HG03175 (cell line): ENCODE data around the gene DND1.
"Not testable (repeated sequence)": the region's sequence is repeated elsewhere in the genome, so short reads cannot be mapped to it uniquely, and the experiment has no call there.

ENCODE experiments used
- ATAC-seq: cut with Tn5 transposase; IDR thresholded peaks from one replicate; pipeline ENCODE4 v1.9.1; 2021; ENCODE audit warnings: mild to moderate bottlenecking, moderate library complexity; ENCODE audit not compliant: unreplicated experiment

Gene DND1

GRCh38 chr5:140672455-140673186, 755 bp downstream of the DND1 start:
- ATAC-seq: no peak

DNA sequence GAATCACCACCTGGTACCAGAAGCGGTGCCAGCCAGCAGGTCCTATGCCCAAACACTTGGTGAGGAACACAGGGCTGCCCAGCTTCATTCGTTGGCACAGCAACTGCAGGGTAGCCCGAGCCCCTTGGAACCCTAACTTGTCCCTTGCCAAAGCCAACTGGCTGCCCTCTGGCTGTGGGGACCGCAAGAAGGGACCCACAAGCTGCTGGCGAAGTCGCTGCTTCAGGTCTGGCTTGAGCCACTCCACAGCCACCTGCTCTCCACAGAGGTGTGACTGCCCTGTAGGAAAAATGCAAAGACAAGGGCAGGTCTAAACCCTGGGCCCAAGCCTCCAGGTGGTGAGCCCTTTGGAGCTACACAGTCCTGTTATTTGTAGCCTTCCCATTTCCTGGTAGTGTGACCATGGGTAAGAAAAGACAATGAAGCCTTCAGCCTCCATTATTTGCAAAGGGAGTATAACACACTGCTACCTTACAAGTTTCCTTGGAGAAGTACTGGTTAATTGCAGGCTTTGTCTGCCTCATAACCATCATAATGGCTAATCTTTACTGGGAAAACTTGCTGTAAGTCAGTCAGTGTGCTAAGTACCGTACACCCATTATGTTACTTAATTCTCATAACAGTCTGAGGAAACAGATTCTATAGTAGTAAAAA, 1.8 kb downstream of the DND1 start:
- ATAC-seq: no peak

DNA sequence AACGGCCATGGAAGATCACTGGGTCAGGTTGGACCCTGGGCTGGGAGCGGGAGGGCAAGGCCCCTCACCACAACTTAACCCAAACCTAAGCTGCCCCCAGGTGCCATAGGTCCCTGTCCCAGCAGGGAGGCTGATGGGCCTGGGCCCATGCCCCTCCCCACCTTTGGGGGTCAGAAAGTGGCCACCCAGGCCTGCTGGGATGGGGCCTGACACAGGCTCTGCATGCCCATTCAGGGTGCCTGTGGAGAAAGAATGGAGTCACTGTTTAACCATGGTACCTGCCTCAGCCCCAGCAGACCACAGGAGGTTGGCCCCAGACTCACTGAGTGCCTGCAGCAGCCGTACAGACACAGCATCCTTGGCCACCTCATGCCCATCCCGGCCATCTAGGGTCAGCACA, 2.3 kb downstream of the DND1 start:
- not testable (repeated sequence) for ATAC-seq

- ATAC-seq: peak; percentile 97
Measured at GRCh38 chr5:140664359-140665119, 8.8 kb downstream of the DND1 start, which contains the start of gene WDR55. TSS of gene WDR55 (plus strand) at chr5:140664904. CDS start at chr5:140664913, 9 bp downstream.

DNA sequence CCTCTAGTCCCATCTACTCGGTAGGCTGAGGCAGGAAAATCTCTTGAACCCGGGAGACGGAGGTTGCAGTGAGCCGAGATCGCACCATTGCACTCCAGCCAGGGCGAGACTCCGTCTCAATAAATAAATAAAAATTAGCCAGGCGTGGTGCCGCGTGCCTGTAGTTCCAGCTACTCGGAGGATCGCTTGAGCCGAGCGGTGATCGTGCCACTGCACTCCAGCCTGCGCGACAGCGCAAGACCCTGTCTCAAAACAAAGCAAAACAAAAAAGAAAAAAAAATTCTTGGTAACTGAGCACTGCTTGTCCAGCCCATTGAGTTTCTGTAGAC, 9.4 kb downstream of the DND1 start:
- no peak for ATAC-seq

- ATAC-seq: not testable (repeated sequence)
Measured at GRCh38 chr5:140660371-140660770, 13.0 kb downstream of the DND1 start.

DNA sequence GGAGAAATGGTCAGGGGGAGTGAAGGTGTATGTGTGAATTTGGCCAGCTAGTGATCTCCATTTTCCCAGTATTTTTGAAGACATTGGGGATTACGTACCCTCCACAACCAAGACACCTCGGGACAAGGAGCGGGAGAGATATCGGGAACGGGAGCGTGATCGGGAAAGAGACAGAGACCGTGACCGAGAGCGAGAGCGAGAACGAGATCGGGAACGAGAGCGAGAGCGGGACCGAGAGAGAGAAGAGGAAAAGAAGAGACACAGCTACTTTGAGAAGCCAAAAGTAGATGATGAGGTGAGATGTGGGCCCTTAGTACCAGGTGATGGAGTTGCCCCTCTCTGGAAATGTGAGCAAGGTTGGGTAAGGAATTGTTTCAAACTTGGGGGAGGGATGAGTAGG, 14.5 kb downstream of the DND1 start:
- no peak for ATAC-seq

DNA sequence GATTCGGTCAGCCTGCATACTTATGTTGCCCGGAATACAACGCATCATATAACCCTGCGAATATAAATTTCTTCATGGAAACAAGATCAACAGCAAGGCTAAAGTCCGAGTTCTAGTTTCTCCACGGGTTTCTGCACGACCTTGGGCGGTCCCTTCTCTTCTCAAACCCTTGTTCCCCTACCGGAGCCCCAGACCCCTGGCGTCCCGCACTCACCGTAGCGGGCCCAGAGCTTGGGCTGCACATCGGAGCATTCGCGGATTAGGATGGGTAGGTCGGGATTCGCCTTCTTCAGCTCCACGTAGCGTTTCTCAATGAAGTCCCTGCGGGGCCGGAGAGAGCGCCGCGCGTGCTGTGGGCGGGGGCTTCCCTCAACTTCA, 26.3 kb downstream of the DND1 start:
- ATAC-seq: no peak

- ATAC-seq: no peak
Measured at GRCh38 chr5:140642718-140643117, 30.7 kb downstream of the DND1 start.

- no peak for ATAC-seq
Measured at GRCh38 chr5:140641716-140642115, 31.7 kb downstream of the DND1 start.

- peak; percentile 94 for ATAC-seq
Measured at GRCh38 chr5:140639148-140639981, 34.0 kb downstream of the DND1 start, which contains the start of gene TMCO6. TSS of gene TMCO6 (plus strand) at chr5:140639451. CDS start at chr5:140639528, 77 bp downstream.

GRCh38 chr5:140638898-140639147, 34.6 kb downstream of the DND1 start:
- not testable (repeated sequence) for ATAC-seq

- no peak for ATAC-seq
Measured at GRCh38 chr5:140637371-140638100, 35.8 kb downstream of the DND1 start.

DNA sequence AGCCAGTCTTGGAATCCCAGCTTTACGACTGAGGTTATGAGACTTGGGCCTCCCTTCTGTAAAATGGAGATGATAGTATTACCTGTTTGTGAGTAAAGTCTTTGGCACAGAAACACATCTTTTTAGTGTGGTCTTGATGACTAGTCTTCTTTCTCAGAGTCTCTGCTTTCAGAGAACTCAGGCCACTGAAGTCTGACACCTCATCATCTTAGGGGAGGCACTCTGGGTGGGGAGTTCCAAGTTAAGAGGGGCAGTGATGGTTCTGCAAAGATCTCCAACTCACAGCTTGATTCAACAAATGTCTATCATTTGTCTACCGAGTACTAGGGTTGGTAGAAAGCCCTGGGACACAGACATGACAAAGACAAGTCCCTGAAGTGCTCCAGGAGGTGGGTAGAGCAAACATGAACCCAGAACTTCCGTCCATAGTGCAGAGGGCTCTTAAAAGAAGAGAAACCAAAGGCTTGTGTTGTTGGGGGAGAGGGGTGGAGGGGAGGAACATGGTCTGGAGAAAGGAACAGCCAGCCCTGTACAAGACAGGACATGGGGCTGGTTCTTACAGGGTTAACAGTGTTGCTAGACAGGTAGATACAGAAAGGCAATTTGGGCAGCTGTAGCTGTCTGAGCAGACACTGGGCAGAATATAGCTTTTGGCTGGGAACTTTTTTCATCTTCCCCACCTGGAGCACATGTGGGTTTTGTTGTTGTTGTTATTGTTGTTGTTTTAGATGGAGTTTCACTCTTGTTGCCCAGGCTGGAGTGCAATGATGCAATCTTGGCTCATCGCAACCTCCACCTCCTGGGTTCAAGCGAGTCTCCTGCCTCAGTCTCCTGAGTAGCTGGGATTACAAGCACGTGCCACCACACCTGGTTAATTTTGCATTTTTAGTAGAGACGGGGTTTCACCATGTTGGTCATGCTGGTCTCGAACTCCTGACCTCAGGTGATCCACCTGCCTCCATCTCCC, 37.8 kb downstream of the DND1 start:
- no peak for ATAC-seq

DNA sequence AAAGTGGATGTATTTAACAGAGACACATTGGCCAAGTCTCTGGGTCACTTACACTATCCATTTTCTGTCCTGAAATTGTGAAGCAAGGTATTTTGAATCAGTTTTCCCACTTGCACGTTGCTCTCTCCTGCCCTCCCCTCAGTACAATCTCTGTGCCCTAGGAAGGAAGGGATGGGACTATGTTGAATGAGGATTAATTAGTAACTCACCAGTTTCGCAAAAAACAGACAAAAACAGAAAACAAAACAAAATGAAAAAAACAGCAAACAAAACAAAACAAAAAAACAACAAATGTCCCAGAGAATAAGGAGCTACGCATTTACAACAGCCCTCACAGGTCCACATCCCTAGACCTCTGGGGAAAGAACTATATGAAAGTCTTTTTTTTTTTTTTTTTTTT, 39.3 kb downstream of the DND1 start:
- ATAC-seq: no peak

- no peak for ATAC-seq
Measured at GRCh38 chr5:140633501-140633900, 39.9 kb downstream of the DND1 start.

GRCh38 chr5:140633021-140633471, 40.3 kb downstream of the DND1 start, which contains the start of gene CD14:
TSS of gene CD14 (minus strand) at chr5:140633175. CDS start at chr5:140633071, 104 bp downstream.
- peak; percentile 4 for ATAC-seq

- ATAC-seq: peak; percentile 61
Measured at GRCh38 chr5:140632366-140633020, 40.9 kb downstream of the DND1 start.
